Measurements from ENCODE around the gene CLDN34.

DNA sequence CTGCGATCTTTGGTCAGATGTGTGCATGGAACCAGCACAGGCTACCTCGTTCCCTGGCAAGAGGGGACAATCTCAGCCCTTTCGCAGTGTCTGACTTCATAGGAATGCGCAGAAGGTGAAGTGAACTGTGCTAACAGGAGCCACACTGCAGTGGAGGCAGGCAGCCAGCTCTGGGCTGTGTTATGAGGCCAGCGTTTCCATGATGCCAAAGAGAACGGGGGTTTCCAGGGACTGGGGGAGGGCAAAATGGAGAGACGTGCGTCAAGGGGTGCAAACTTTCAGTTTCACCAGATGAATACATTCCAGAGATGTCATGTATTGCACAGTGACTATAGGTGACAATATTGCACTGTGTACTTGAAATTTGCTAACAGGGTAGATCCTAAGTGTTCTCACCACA is 30.4 kb downstream of the CLDN34 start:
- TF ChIP-seq EZH2 (IDR thresholded peaks at IDR 0.05; ENCODE audit: insufficient read depth, poor library complexity, severe bottlenecking) (no peak), EZH2phosphoT487 (IDR thresholded peaks at IDR 0.05; ENCODE audit: insufficient read depth, low read depth) (no peak)
